Adrenal gland (tissue), 5 donors: ENCODE results near the gene OAT.

Experiments used
- POLR2A ChIP-seq, 2 donors: fragments of 450-650 bp; IDR thresholded peaks; one replicate each; pipeline ENCODE4 v1.6.1; 2017; ENCODE audit warnings: antibody characterized with exemption in 2 of 2, mild to moderate bottlenecking in 2 of 2, moderate library complexity in 1 of 2
- TF ChIP-seq, protein P1 (sequence below), 6 experiments: fragments of 450-650 bp in 4 of 6; fragments of 200-600 bp in 2 of 6; sonication (generic) in 1 of 6; IDR thresholded peaks; 1 replicate in 5 of 6; 2 replicates in 1 of 6; pipeline versions ENCODE4 v1.5.1 to v1.8.0; 2016 to 2021; ENCODE audit warnings: antibody characterized with exemption in 6 of 6, mild to moderate bottlenecking in 2 of 6, moderate library complexity in 1 of 6
- donor health status: DM: no; HTN: no; CAD: no.

DNA sequence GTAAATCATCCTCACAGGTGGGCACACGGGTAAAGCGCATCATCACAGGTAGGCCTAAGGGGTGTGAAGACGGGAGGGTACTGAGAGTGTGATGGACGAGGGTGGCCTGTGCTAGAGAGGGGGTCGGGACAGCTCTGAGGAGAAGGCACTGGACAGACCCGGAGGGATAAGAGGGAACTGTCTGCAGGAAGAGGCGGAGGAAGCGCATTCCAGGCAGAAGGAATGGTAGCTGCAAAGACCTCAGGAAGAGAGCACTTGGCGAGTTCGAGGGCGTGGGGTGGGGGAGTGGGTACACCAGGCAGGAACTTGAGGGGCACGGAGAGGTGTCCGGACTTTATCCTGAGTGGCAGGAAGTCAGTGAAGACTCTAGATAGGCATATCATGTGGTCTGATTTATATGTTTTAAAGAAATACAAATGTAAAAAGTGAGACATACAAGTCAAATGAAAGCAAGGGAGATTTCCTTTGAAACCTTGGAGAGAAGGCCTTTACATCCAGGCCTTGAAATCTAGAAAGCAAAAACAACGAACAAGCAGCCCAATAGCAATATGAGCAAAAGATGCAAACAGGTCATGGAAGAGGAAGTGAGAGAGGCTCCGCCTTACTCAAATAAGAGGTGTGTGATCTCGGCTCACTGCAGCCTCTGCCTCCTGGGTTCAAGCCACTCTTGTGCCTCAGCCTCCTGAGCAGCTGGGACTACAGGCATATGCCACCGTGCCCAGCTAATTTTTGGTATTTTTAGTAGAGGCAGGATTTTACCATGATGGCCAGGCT lies 46.5 kb upstream of the OAT start:
- TF ChIP-seq, protein P1, sequence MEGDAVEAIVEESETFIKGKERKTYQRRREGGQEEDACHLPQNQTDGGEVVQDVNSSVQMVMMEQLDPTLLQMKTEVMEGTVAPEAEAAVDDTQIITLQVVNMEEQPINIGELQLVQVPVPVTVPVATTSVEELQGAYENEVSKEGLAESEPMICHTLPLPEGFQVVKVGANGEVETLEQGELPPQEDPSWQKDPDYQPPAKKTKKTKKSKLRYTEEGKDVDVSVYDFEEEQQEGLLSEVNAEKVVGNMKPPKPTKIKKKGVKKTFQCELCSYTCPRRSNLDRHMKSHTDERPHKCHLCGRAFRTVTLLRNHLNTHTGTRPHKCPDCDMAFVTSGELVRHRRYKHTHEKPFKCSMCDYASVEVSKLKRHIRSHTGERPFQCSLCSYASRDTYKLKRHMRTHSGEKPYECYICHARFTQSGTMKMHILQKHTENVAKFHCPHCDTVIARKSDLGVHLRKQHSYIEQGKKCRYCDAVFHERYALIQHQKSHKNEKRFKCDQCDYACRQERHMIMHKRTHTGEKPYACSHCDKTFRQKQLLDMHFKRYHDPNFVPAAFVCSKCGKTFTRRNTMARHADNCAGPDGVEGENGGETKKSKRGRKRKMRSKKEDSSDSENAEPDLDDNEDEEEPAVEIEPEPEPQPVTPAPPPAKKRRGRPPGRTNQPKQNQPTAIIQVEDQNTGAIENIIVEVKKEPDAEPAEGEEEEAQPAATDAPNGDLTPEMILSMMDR (IDR thresholded peaks at IDR 0.05) = no peak
- TF ChIP-seq POLR2A (IDR thresholded peaks at IDR 0.05) = no peak
